NCI-H526 (cell line): ENCODE data around the gene DPYSL4.
"Not testable (repeated sequence)": the region's sequence is repeated elsewhere in the genome, so short reads cannot be mapped to it uniquely, and the experiment has no call there.

Experiments used
- DNase-seq, 2 experiments: peaks; one replicate each; lab custom pipeline; 2025; lab: John Stamatoyannopoulos, UW

The DPYSL4 gene

DNA sequence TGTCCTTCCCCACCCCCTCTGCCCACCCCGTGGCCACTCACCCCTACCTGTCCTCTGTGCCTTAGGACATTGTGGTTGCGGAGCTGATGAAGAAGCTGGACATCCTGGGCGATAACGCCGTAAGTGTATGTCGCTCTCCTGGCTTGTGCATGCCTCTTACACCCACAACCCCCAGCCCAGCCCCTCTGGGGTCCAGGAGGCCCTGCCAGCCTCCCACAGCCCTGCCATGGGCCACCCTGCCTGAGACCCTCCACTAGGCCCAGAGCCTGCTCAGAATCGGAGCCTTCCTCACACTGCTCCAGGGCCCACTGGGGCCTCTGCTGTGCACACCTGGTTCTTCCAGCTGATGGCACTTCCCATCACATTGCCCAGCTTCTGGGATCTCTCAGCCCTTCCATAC, 36.8 kb upstream of the DPYSL4 start:
- no peak for DNase-seq

DNA sequence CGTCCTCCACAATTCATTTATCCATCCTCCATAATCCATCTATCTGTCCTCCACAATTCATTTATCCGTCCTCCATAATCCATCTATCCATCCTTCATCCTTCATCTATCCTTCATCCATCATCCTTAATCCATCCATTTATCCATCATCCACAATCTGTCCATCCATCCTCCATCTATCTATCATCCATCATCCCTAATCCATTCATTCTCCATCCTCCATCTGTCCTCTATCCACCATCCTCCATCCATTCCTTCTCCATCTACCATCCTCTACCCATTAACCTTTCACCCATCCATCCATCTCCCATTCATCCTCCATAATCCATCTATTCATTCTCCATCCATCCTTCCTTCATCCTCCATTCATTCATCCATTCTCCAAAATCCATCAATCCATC, 36.0 kb upstream of the DPYSL4 start:
- no peak for DNase-seq

DNA sequence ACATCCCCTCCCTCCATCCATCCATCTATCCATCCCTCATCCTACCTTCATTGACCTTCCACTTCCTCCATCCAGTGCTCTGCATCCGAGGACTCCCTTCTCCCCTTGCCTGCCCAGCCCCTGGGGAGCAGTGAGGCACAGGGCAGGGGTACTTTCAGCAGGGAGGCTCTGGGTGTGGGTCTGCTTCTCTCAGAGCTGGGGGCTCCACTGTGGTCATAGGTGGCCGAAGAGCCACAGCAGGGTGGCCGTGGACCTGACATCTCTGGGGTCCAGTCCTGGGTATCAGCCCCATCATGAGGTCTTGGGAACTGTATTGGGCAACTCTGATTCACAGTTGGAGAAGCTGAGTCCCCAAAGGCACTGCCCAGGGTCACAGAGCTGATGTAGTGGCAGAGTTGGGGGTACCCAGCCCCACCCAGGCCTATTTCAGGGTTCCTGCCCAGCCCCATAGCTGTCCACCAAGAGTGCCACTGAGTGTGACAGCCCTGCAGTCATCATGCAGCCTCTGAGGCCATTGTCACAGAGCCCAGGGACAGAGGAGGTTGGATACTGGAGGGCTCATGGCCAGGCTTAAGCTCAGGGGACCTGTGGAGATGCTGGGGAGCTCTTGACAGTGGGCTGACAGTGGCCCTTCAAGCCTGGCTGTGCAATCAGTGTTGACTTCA, 35.3 kb upstream of the DPYSL4 start:
- no peak for DNase-seq

DNA sequence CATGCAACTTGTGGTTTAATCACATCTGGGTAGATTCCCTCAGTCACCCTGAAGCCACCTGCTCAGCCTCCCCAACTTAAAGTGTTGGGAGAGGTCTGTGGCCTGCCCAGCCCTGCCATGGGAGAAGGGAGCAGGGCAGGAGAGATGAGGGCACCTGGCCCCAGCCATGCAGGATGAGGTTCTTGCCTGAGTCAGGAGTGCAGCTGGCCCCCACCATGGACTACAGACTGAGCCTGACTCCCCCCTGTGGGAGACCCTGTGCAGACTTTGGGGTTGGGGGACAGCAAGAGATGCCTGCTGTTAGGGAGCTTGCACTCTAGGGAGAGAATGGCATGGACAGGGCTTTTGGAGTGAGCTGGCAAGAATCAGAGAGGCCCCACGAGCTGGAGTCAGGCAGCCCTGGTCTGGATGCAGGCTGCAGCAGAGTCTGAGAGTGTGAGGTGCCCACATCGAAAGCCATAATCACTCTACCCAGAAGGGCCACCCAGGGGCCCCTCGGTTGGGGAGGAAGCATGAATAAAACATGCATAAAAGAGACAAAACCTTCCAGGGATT, 34.7 kb upstream of the DPYSL4 start:
- no peak for DNase-seq

DNA sequence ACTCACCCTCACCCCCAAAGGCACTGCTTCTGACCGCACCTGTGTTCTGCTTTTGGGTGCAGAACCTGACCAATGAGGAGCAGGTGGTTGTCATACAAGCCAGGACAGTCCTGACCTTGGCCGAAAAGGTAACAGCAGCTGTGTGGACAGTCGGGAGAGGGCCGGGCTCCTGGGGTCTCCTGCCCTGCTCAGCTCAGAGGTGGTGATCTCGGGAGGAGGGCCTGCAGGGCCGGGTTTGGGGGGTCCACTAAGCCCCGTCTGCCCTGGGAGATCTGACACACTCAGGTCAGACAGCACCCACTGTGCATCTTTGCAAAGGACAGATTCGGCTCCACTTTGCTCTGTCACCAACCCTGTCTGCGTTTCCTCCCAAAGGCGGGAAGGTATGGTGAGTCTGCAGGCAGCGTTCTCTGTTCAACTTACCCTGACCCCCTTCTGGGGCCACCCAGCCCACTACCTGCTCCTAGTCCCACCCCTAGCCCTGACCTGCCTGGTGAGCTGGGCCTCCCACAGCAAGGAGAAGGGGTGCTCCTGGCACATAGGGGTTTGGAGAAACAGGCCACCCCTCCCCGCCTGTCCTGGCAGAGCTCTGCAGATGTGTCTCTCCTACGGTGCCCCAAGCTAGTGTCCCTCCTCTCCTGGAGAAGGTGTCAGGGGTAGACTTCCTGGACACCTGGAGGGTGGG, 33.7 kb upstream of the DPYSL4 start:
- no peak for DNase-seq

DNA sequence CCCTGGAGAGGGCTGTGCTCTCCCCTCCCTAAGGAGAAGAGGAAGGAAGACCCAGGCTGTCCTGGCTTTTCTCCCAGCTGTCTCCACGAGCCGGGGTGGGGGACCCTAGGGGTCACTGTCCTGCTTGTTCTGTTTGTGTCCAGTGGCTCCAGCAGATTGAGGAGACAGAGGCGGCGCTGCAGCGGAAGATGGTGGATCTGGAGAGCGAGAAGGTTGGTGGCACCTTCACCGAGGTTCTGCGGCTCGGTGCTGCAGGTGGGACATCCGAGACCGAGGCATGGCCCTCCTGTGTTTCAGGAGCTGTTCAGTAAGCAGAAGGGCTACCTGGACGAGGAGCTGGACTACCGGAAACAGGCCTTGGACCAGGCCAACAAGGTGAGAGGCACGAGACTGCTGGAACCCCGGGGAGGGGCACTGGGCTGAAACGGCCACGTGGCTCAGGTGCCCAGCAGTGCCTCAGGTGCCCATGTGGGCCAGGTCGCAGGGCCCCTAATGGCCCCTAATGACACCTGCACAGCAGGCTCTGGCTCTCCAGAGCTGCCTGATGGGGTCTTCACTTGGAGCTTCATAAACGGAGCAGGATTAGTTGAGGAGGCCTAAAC, 33.0 kb upstream of the DPYSL4 start:
- no peak for DNase-seq

DNA sequence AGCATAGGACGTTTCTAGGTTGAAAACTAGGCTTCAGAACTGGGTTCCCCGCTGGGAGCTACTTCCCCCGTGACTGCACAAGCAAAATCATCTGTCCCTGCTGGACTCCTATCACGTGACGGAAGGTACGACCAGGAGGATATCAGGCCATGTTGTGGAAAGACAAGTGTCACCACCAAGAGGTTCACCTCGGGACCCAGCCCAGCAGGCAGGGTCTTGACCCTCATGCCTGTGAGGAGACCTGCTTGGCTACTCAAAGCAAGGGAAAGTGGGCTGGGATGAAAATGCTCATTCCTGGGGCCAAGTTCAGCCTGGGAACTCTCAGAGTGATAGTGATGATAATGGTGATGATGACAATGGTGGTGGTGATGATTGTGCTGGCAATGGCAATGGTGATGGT, 32.3 kb upstream of the DPYSL4 start:
- no peak for DNase-seq

DNA sequence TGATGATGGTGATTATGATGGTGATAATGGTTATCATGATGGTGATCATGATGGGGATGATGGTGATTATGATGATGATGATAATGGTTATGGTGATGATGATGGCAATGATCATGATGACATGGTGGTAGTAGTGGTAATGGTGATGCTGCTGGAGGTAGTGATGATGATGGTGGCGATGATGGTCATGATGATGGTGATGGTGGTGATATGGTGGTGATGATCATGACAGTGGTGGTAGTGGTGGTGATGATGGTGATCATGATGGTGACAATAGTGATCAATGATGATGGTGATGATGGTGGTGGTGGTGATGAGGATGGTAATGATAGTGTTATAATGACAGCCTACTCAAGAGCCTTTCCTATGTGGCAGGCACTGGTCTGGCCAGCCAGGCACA, 31.8 kb upstream of the DPYSL4 start:
- DNase-seq, result no peak

DNA sequence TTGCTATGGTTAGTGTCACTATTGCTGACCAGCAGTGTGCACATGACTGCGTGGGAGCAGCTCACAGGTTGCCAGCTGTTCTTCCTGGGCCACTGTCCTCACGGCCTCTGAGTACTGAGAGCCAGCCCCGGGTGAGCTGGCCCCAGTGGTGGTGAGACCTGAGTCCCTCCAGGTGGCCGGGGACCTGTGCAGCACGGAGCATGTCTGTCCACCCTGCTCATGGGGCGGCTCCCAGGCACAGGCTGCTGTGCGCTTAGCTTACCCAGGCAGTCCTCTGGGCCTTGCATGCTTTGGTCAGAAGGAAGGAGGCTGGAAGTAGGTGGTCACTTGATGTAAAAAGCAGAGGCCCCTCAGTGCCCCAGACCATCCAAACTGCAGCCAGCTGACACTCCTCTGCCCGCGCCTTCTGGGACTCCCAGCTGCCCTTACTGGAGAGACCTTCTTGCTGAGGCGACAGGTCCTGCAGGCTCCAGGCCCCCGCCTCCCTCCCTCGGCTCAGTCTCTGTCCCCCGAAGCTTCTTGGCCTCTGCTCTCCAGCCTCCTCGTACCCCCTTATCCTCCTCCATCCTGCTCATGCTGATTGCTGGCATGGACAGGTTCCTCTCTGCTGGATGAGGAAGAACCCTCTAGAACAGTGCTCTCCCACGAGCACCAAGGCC, 30.9 kb upstream of the DPYSL4 start:
- DNase-seq, result no peak

DNA sequence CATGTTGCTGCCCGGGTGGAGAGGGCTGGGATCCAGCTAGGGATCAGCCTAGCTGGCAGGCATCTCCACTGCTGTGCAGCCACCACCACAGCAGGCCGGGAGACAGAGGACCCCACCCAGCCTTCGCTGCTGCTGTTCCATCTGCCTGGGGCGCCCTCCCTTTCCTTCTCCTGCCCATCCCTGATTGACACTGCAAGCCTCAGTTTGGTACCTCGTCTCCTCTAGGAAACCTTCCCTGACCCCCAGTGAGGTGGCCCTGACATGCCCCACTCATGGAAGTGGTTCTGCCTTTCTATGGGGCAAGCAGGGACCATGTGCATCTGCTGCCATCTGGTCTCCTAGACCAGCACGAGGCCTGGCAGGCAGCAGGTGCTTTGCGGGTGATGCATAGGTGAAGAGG, 30.4 kb upstream of the DPYSL4 start:
- no peak for DNase-seq

DNA sequence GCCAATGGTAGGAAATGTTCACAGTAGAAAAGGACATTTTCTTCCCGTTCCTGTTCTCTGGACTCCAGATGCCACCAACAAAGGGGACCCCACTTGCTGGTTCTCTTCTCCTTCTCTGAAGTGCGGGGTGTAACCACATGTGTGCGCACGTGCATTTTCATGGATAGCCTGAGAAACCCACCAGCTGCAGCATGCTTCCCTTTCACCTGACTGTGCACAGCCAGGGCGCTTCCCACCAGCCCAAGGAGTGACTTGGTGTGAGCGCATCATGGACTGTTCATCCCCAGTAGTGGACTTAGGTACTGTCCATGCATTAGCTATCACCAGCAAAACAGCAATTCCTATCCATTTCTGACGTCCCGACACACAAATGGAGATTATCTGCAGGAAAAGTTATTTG, 29.6 kb upstream of the DPYSL4 start:
- no peak for DNase-seq

DNA sequence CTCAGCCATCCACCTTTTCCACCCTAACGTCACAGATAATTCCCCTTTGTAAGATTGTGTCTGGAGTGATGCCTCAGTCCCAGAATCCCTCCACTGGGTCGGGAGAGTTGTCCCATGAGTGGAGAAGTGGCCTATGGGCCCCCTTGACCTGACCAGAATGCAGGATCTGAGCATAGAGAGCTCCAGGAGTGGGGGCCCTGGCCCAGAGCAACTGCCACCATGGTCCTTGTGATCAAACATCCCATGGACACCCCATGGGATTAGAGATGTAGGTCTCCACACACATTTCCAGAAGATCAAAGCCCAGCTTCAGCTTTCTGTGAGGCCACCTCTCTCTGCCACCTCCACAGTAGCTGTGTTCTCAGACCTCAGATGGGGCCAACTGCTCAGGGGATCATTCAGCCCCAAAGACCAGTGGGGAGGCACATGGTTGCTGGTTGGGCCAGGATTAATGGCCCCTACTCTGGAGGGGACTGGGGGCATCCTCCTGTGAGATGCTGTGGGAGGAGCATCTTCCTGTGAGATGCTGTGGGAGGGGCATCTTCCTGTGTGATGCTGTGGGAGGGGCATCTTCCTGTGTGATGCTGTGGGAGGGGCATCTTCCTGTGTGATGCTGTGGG, 28.5 kb upstream of the DPYSL4 start:
- DNase-seq, result peak in 1 of 2 experiments; percentile 33

DNA sequence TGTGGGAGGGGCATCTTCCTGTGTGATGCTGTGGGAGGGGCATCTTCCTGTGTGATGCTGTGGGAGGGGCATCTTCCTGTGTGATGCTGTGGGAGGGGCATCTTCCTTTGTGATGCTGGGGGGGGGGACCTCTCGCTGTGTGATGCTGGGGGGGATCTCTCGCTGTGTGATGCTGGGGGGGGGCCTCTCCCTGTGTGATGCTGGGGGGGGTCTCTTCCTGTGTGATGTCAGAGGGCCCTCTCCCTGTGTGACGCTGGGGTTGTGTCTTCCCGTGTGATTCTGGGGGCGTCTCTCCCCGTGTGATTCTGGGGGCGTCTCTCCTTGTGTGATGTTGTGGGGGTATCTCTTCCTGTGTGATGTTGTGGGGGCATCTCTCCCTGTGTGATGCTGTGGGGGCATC, 27.9 kb upstream of the DPYSL4 start:
- peak in 1 of 2 experiments; percentile 20 for DNase-seq

DNA sequence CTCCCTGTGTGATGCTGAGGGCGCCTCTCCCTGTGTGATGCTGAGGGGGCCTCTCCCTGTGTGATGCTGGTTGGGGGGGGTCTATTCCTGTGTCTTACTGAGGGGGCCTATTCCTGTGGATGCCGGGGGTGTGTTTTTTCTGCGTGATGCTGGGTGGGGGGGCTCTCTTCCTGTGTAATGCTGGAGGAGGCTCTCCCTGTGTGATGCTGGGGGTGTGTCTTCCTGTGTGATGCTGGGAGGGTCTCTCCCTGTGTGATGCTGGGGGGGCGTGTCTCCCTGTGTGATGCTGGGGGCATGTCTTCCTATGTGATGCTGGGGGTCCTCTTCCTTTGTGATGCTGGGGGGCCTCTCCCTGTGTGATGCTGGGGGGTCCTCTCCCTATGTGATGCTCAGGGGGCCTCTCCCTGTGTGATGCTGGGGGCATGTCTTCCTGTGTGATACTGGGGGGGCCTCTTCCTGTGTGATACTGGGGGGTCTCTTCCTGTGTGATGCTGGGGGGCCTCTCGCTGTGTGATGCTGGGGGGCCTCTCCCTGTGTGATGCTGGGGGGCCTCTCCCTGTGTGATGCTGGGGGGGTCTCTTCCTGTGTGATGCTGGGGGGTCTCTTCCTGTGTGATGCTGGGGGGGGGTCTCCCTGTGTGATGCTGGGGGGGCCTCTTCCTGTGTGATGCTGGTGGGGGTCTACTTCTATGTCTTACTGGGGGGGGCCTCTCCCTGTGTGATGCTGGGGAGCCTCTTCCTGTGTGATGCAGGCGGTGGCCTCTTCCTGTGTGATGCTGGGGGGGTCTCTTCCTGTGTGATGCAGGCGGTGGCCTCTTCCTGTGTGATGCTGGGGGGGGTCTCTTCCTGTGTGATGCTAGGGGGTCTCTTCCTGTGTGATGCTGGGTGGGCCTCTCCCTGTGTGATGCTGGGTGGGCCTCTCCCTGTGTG, 27.2 kb upstream of the DPYSL4 start:
- peak in 1 of 2 experiments; percentile 47 for DNase-seq

DNA sequence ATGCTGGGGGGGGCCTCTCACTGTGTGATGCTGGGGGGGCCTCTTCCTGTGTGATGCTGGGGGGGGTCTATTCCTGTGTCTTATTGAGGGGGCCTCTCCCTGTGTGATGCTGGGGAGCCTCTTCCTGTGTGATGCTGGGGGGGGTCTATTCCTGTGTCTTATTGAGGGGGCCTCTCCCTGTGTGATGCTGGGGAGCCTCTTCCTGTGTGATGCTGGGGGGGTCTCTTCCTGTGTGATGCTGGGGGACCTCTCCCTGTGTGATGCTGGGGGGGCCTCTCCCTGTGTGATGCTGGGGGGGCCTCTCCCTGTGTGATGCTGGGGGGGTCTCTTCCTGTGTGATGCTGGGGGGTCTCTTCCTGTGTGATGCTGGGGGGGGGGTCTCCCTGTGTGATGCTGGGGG, 26.5 kb upstream of the DPYSL4 start:
- DNase-seq, result not testable (repeated sequence)

DNA sequence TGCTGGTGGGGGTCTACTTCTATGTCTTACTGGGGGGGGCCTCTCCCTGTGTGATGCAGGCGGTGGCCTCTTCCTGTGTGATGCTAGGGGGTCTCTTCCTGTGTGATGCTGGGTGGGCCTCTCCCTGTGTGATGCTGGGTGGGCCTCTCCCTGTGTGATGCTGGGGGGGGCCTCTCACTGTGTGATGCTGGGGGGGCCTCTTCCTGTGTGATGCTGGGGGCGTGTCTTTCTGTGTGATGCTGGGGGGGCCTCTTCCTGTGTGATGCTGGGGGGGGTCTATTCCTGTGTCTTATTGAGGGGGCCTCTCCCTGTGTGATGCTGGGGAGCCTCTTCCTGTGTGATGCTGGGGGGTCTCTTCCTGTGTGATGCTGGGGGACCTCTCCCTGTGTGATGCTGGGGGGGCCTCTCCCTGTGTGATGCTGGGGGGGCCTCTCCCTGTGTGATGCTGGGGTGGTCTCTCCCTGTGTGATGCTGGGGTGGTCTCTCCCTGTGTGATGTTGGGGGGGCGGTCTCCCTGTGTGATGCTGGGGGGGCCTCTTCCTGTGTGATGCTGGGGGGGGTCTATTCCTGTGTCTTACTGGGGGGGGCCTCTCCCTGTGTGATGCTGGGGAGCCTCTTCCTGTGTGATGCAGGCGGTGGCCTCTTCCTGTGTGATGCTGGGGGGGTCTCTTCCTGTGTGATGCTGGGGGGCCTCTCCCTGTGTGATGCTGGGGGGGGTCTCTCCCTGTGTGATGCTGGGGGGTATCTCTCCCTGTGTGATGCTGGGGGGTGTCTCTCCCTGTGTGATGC, 25.7 kb upstream of the DPYSL4 start:
- not testable (repeated sequence) for DNase-seq

DNA sequence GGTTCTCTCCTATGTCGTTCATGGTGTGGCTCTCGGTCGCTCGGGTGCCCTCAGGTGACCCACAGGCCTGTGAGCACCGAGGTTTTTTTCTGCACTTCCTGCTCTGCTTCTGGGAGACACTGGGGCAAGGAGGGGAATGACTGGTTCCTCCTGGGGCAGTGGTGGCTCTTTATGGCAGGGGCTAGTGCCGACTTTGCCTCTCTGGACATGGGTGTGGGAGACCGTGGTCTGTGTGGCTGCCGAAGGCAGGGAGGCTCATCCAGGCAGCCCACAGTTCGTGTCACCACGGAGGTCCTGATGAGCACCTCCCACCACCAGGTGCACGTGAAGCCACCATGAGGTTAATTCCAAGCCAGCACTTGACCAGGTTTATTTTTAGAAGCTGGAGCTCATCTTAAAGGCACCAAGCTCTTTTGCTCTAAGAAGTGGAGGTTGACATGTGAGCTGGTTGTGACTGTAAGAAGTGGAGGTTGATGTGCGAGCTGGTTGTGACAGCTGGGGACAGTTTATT, 24.7 kb upstream of the DPYSL4 start:
- DNase-seq, result peak in 1 of 2 experiments; percentile 32

DNA sequence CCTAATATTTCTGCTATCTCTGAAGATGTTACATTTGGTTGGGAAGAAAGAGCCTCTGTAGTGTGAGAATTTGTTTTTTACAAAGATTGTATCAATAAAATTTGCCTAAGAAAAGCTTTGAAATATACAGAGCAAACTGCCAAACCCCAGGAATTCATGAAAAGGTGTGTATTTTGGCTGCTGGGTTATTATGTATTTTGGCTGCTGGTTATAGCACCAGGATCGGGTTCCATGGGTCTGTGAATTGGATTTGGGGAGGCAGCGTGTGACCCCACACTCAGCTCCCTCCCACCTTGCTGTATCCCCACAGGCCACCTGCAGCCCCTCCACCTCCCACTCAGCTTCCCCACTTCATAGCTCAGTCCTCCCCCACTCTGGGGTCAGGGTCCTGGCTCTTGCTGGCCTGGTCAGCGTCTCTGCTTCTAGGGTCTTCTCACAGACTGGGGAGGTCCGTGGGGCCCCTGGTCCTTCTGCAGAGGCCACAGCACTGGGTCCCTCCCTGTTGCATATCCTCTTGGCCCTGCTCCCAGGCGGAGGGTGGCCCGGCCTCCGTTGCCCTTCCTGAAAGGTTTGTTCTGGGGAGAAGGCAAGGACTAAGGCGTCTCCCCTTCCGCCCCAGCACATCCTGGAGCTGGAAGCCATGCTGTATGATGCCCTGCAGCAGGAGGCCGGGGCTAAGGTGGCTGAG, 24.0 kb upstream of the DPYSL4 start:
- no peak for DNase-seq

DNA sequence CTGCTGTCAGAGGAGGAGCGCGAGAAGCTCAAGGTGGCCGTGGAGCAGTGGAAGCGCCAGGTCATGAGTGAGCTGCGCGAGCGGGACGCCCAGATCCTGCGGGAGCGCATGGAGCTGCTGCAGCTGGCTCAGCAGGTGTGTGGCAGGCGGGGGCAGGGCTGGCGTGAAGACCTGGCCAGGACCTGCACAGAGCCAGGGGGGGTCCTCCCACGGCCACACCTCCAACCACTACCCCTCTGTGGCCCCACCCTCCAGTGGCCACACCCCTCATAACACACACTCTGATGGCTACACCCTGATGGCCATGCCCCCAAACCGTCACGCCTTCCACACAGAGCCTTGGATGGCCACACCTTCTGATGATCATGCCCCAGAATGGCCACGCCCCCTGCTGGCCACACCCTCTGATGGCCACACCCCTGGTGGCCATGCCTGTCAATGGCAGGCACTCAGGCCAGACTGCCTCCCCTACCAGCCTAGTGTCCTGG, 23.4 kb upstream of the DPYSL4 start:
- DNase-seq, result peak; percentile 89 to 94
